NB4 (cell line): ENCODE results near the gene SIGLEC8.
"Not testable (repeated sequence)": the region's sequence is repeated elsewhere in the genome, so short reads cannot be mapped to it uniquely, and the experiment has no call there.

Experiments
- DNase-seq: peaks from one replicate; pipeline ENCODE4 v3.0.0; 2010; ENCODE audit warnings: low read depth
- H3K4me3 ChIP-seq: one replicate; pipeline ENCODE4 v1.5.1; 2011; ENCODE audit warnings: mild to moderate bottlenecking, low read depth, low read length, moderate library complexity
- MYC ChIP-seq: IDR thresholded peaks from 2 replicates; pipeline ENCODE4 v1.6.1; 2011; ENCODE audit warnings: low read depth, low read length
- POLR2A ChIP-seq: IDR thresholded peaks from 2 replicates; pipeline ENCODE4 v1.6.1; 2011; ENCODE audit warnings: mild to moderate bottlenecking; ENCODE audit not compliant: insufficient read length; ENCODE audit errors: extremely low read depth
- TF ChIP-seq, protein P1 (sequence below): IDR thresholded peaks from 2 replicates; pipeline ENCODE4 v1.6.1; 2011; ENCODE audit warnings: low read depth, low read length
- TF ChIP-seq, protein P2 (sequence below): IDR thresholded peaks from one replicate; pipeline ENCODE4 v1.5.1; 2012; ENCODE audit warnings: low read depth, low read length

SIGLEC8 gene

DNA sequence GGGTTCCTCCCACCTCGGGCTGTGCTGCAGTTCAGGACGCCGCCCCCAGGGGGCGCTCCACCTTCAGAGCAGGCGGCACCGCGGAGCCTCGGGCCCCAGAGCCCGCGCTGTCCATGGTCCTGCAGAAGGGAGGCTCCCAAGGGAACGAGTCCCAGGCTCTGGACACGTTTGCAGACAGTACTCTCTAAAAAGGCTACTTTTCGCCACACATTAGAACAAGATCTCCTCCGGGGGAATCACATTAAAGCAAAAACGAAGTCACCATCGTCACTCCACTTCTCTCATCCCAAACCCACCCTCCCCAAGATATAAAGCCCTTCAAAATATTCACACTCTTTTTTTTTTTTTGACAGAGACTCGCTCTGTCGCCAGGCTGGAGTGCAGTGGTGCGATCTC is 36.2 kb downstream of the SIGLEC8 start:
- H3K4me3 ChIP-seq, result no peak overlapping the region
- TF ChIP-seq, protein P1, sequence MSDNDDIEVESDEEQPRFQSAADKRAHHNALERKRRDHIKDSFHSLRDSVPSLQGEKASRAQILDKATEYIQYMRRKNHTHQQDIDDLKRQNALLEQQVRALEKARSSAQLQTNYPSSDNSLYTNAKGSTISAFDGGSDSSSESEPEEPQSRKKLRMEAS, result peak; percentile 76
- no peak for TF ChIP-seq POLR2A
- peak; percentile 74 for TF ChIP-seq MYC
- TF ChIP-seq, protein P2, sequence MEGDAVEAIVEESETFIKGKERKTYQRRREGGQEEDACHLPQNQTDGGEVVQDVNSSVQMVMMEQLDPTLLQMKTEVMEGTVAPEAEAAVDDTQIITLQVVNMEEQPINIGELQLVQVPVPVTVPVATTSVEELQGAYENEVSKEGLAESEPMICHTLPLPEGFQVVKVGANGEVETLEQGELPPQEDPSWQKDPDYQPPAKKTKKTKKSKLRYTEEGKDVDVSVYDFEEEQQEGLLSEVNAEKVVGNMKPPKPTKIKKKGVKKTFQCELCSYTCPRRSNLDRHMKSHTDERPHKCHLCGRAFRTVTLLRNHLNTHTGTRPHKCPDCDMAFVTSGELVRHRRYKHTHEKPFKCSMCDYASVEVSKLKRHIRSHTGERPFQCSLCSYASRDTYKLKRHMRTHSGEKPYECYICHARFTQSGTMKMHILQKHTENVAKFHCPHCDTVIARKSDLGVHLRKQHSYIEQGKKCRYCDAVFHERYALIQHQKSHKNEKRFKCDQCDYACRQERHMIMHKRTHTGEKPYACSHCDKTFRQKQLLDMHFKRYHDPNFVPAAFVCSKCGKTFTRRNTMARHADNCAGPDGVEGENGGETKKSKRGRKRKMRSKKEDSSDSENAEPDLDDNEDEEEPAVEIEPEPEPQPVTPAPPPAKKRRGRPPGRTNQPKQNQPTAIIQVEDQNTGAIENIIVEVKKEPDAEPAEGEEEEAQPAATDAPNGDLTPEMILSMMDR, result peak; percentile 94
- DNase-seq, result peak; percentile 88

GRCh38 chr19:51421229-51422052 is 36.8 kb downstream of the SIGLEC8 start:
- TF ChIP-seq, protein P1, result no peak
- TF ChIP-seq MYC (no peak), POLR2A (no peak)
- TF ChIP-seq, protein P2, result no peak
- H3K4me3 ChIP-seq, result no peak overlapping the region

GRCh38 chr19:51420511-51420910 is 37.7 kb downstream of the SIGLEC8 start:
- H3K4me3 ChIP-seq, DNase-seq: not testable (repeated sequence)

More at GRCh38 chr19:51421229-51422052, 36.8 kb downstream of the SIGLEC8 start:
- peak; percentile 47 for DNase-seq

- DNase-seq, result no peak
- H3K4me3 ChIP-seq, result no peak overlapping the region
- TF ChIP-seq MYC (no peak), POLR2A (no peak)
These were observed 39.5 kb downstream of the SIGLEC8 start for GRCh38 chr19:51418707-51419106.

- no peak for DNase-seq
- no peak for TF ChIP-seq POLR2A
- TF ChIP-seq, protein P1, result no peak
- TF ChIP-seq MYC, result no peak
- TF ChIP-seq, protein P2, result no peak
- peak overlapping the region; percentile 32 for H3K4me3 ChIP-seq
These were observed 40.5 kb downstream of the SIGLEC8 start for GRCh38 chr19:51417810-51418157.

DNA sequence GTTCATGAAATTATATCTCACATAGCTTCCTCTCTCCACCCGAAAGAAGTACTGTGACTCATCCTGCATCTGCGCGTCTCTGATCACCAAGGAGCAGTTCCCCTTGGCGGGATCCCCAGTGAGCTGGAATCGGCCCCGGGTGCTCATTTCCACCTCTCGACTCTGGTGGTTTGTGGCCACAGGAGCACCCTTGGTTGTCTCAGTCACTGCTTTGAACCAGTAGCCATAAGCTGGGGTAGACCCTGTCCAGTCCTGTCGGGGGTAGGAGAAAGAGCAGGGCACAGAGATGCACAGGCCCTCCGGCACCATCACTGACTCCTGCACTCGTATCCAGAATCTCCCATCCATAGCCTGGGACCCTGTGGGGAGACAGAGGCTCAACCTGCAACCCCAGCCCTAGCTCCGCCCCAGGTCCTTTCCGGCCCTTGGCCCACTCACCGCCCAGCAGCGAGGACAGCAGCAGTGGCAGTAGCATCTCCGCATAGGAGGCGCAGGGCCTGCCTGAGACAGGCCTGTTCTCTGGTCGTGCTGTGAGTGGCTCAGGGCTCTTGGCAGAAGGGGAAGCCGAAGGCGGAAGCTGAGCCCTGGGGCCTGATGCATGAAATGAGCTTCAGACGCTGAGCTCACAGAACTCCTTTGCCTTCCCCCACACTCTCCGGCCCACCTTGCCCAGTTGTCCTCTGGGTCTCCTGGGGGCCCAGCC is 41.0 kb downstream of the SIGLEC8 start, which contains the start of gene SIGLEC10:
Gene SIGLEC10 (minus strand): TSS at position 536 of the 703 bp plus-strand sequence. CDS start 61 bp downstream, at position 475.
- peak within 1 kb of the TSS; percentile 50 for H3K4me3 ChIP-seq
- peak; percentile 93 for DNase-seq
- TF ChIP-seq MYC (no peak), POLR2A (peak; percentile 41)
- TF ChIP-seq, protein P2, result no peak
- TF ChIP-seq, protein P1, result 0 out of 2 replicates have a peak, but pooled peaks have one; percentile 37

DNA sequence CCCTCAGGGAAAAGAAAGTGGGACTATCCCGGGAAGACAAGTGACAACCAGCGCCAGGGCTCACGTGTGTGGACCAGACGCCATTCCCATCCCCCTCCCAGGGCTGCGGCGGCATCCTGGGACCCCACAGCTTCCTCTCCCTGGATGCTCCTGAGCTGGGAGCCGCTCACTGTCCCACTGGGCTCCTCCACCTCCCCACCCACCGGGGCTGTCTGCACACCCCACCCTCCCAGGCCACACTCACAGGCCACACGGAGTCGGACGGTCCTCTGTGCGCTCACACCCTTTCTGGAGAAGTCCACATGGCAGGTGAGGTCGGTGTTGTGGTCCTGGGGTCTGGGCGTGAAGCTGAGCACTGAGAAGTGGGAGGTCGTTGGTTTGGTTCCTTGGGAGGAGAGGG is 41.8 kb downstream of the SIGLEC8 start:
- not testable (repeated sequence) for DNase-seq, H3K4me3 ChIP-seq
